Common myeloid progenitor, CD34-positive (primary cell): ENCODE results near the gene RHBDD1.

Experiments used
- CTCF ChIA-PET: fragments of 350-600 bp; sonication (Branson Sonifier 250); formaldehyde crosslinking; loops from one replicate; lab custom pipeline; 2021; ENCODE audit warnings: antibody characterized with exemption; lab: Charles Lee
- POLR2A ChIA-PET: fragments of 350-600 bp; sonication (Branson Sonifier 250); formaldehyde crosslinking; loops from one replicate; lab custom pipeline; 2021; ENCODE audit warnings: antibody characterized with exemption; lab: Charles Lee
- DNase-seq, 3 donors: peaks; one replicate each; pipeline versions ENCODE4 v3.0.0 to v3.0.0-alpha.2; 2013
- H3K27ac ChIP-seq, 2 experiments: 1 replicate in 1 of 2; 2 replicates in 1 of 2; pipeline ENCODE4 v1.7.0; 2013; ENCODE audit warnings: inconsistent platforms in 2 of 2, low read length in 2 of 2, mild to moderate bottlenecking in 2 of 2, low read depth in 1 of 2, moderate library complexity in 1 of 2; ENCODE audit not compliant: severe bottlenecking in 2 of 2, insufficient read depth in 1 of 2, poor library complexity in 1 of 2
- H3K27me3 ChIP-seq, 5 experiments: replicated peaks in 2 of 5; 1 replicate in 3 of 5; 2 replicates in 2 of 5; pipeline versions ENCODE4 v1.6.1 to v1.7.0; 2013; ENCODE audit warnings: low read length in 4 of 5, mild to moderate bottlenecking in 2 of 5, moderate library complexity in 2 of 5, inconsistent platforms in 1 of 5; ENCODE audit not compliant: insufficient read depth in 5 of 5, control insufficient read depth in 4 of 5
- H3K36me3 ChIP-seq, 4 experiments: 1 replicate in 2 of 4; 2 replicates in 2 of 4; pipeline versions ENCODE4 v1.6.1 to v1.7.0; 2013; ENCODE audit warnings: low read length in 3 of 4, control low read depth in 1 of 4, mild to moderate bottlenecking in 1 of 4; ENCODE audit not compliant: control insufficient read depth in 4 of 4, insufficient read depth in 4 of 4
- H3K4me1 ChIP-seq, 4 experiments: 1 replicate in 3 of 4; 2 replicates in 1 of 4; pipeline versions ENCODE4 v1.6.1 to v1.7.1; 2013; ENCODE audit warnings: low read length in 3 of 4, mild to moderate bottlenecking in 3 of 4, control low read depth in 1 of 4, inconsistent platforms in 1 of 4, moderate library complexity in 1 of 4; ENCODE audit not compliant: control insufficient read depth in 4 of 4, insufficient read depth in 4 of 4; ENCODE audit errors: control extremely low read depth in 1 of 4
- H3K4me3 ChIP-seq, 7 experiments: 1 replicate in 4 of 7; 2 replicates in 3 of 7; pipeline versions ENCODE4 v1.5.1 to v1.7.0; 2013; ENCODE audit warnings: mild to moderate bottlenecking in 7 of 7, low read length in 6 of 7, moderate library complexity in 6 of 7, inconsistent platforms in 2 of 7, low read depth in 2 of 7, control low read depth in 1 of 7; ENCODE audit not compliant: insufficient read depth in 4 of 7, control insufficient read depth in 1 of 7; ENCODE audit errors: extremely low read depth in 1 of 7
- H3K9me3 ChIP-seq, 5 experiments: 1 replicate in 4 of 5; 2 replicates in 1 of 5; pipeline versions ENCODE4 v1.6.1 to v1.7.1; 2013; ENCODE audit warnings: low read length in 4 of 5, mild to moderate bottlenecking in 2 of 5, inconsistent platforms in 1 of 5, low read depth in 1 of 5, moderate library complexity in 1 of 5; ENCODE audit not compliant: control insufficient read depth in 4 of 5, insufficient read depth in 2 of 5; ENCODE audit errors: control extremely low read depth in 1 of 5
- WGBS: methylation state at CpG from one replicate; pipeline ENCODE4 v1.1.5; 2013; ENCODE audit not compliant: insufficient coverage; 5-methylcytosine and 5-hydroxymethylcytosine counted together

The RHBDD1 gene

GRCh38 chr2:226860087-226860486 lies 24.2 kb downstream of the RHBDD1 start:
- CTCF ChIA-PET, result interaction anchor here (0.7 kb wide), 1 partner anchor 14 kb away, joined by 4 read pairs; no protein-coding TSS in a partner anchor
- POLR2A ChIA-PET, result no interaction called here
- Histone ChIP-seq H3K27me3 (no peaks in the 10 kb centered on the region), H3K4me1 (no peaks in the 10 kb centered on the region), H3K27ac (no peak overlapping the region), H3K4me3 (no peak overlapping the region), H3K9me3 (no peaks in the 10 kb centered on the region), H3K36me3 (peaks cover 0 to 8% (median 4%) of the 10 kb centered on the region in 4 experiments)
- DNase-seq, result no peak

- H3K9me3 ChIP-seq, result peaks cover 0 to 1% (median 0%) of the 10 kb centered on the region in 5 experiments
- no peak overlapping the region for H3K27ac ChIP-seq
- no peak overlapping the region for H3K4me3 ChIP-seq
- ChIA-PET CTCF (no interaction called here), POLR2A (no interaction called here)
- no peaks in the 10 kb centered on the region for H3K4me1 ChIP-seq
- H3K36me3 ChIP-seq, result peaks cover 3 to 23% (median 13%) of the 10 kb centered on the region in 4 experiments
- H3K27me3 ChIP-seq, result no peaks in the 10 kb centered on the region
- no peak for DNase-seq
- 86% methylated on average over 1 of the region's 2 CpGs for WGBS
Measured at GRCh38 chr2:226862623-226863022, 26.8 kb downstream of the RHBDD1 start.

- no peaks in the 10 kb centered on the region for H3K4me1 ChIP-seq
- no peak overlapping the region for H3K27ac ChIP-seq
- H3K4me3 ChIP-seq, result no peak overlapping the region
- no peak for DNase-seq
- 100% methylated on average over 1 of the region's 1 CpG for WGBS
- ChIA-PET CTCF (interaction anchor here (0.6 kb wide), 1 partner anchor 117 kb away, joined by 3 read pairs; no protein-coding TSS in a partner anchor), POLR2A (no interaction called here)
- H3K9me3 ChIP-seq, result peaks cover 0 to 1% (median 0%) of the 10 kb centered on the region in 5 experiments
- no peaks in the 10 kb centered on the region for H3K27me3 ChIP-seq
- H3K36me3 ChIP-seq, result peaks cover 3 to 23% (median 15%) of the 10 kb centered on the region in 4 experiments
Measured at GRCh38 chr2:226865273-226865672, 29.4 kb downstream of the RHBDD1 start.

- peaks cover 0 to 1% (median 0%) of the 10 kb centered on the region in 5 experiments for H3K9me3 ChIP-seq
- POLR2A ChIA-PET, result no interaction called here
- H3K27ac ChIP-seq, result no peak overlapping the region
- DNase-seq, result no peak
- 97% methylated on average over 4 of the region's 6 CpGs for WGBS
- peaks cover 3 to 23% (median 15%) of the 10 kb centered on the region in 4 experiments for H3K36me3 ChIP-seq
- CTCF ChIA-PET, result no interaction called here
- H3K27me3 ChIP-seq, result no peaks in the 10 kb centered on the region
- H3K4me3 ChIP-seq, result no peak overlapping the region
- no peaks in the 10 kb centered on the region for H3K4me1 ChIP-seq
Measured at GRCh38 chr2:226865710-226866109, 29.9 kb downstream of the RHBDD1 start.

GRCh38 chr2:226868331-226869162 lies 32.7 kb downstream of the RHBDD1 start:
- POLR2A ChIA-PET, result no interaction called here
- no peak overlapping the region for H3K4me3 ChIP-seq
- H3K9me3 ChIP-seq, result peaks cover 0 to 2% (median 0%) of the 10 kb centered on the region in 5 experiments
- no peaks in the 10 kb centered on the region for H3K27me3 ChIP-seq
- CTCF ChIA-PET, result no interaction called here
- peaks cover 0 to 10% (median 4%) of the 10 kb centered on the region in 4 experiments for H3K4me1 ChIP-seq
- peaks cover 3 to 23% (median 15%) of the 10 kb centered on the region in 4 experiments for H3K36me3 ChIP-seq
- no peak overlapping the region for H3K27ac ChIP-seq
- no peak for DNase-seq
- 96% methylated on average over 5 of the region's 7 CpGs for WGBS

- Histone ChIP-seq H3K9me3 (peaks cover 0 to 2% (median 0%) of the 10 kb centered on the region in 5 experiments), H3K4me1 (peaks cover 0 to 11% (median 4%) of the 10 kb centered on the region in 4 experiments), H3K4me3 (no peak overlapping the region), H3K36me3 (peaks cover 7 to 22% (median 16%) of the 10 kb centered on the region in 4 experiments), H3K27me3 (no peaks in the 10 kb centered on the region), H3K27ac (no peak overlapping the region)
- DNase-seq, result no peak
- ChIA-PET POLR2A (no interaction called here), CTCF (no interaction called here)
- WGBS, result 95% methylated on average over 4 of the region's 5 CpGs
Measured at GRCh38 chr2:226869371-226869770, 33.5 kb downstream of the RHBDD1 start.

GRCh38 chr2:226873051-226873620 lies 37.3 kb downstream of the RHBDD1 start:
- Histone ChIP-seq H3K27ac (no peak overlapping the region), H3K36me3 (peaks cover 0 to 13% (median 5%) of the 10 kb centered on the region in 4 experiments), H3K9me3 (peaks cover 0 to 2% (median 0%) of the 10 kb centered on the region in 5 experiments), H3K27me3 (no peaks in the 10 kb centered on the region), H3K4me3 (no peak overlapping the region), H3K4me1 (peaks cover 0 to 11% (median 5%) of the 10 kb centered on the region in 4 experiments)
- DNase-seq, result peak; percentile 6 to 64 (median 55)
- CTCF ChIA-PET, result no interaction called here
- no CpG with 5 or more reads among the region's 2 CpGs for WGBS
- POLR2A ChIA-PET, result no interaction called here
